ENCODE measurements around the gene P2RX3.

DNA sequence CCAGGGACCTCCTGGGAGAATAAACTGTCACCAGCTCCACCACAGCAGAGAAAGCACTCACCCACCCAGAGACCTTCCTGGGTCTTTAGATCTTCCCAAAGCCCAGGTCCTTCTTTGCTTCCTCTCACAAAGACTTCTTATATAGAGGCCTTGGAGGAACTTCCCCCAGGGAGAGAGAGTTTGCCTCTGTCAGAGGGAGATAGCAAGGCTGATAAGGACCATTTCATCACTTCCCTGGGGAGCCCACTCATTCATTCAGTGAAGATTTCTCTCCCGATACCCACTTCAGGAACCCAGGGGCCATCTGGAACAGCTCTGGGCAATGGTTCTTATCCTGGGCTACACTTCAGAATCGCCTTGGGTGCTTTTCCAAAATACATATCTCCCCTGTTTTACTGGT, 52.4 kb downstream of the P2RX3 start, which contains the start of gene PRG2:
- TF ChIP-seq, protein P1, sequence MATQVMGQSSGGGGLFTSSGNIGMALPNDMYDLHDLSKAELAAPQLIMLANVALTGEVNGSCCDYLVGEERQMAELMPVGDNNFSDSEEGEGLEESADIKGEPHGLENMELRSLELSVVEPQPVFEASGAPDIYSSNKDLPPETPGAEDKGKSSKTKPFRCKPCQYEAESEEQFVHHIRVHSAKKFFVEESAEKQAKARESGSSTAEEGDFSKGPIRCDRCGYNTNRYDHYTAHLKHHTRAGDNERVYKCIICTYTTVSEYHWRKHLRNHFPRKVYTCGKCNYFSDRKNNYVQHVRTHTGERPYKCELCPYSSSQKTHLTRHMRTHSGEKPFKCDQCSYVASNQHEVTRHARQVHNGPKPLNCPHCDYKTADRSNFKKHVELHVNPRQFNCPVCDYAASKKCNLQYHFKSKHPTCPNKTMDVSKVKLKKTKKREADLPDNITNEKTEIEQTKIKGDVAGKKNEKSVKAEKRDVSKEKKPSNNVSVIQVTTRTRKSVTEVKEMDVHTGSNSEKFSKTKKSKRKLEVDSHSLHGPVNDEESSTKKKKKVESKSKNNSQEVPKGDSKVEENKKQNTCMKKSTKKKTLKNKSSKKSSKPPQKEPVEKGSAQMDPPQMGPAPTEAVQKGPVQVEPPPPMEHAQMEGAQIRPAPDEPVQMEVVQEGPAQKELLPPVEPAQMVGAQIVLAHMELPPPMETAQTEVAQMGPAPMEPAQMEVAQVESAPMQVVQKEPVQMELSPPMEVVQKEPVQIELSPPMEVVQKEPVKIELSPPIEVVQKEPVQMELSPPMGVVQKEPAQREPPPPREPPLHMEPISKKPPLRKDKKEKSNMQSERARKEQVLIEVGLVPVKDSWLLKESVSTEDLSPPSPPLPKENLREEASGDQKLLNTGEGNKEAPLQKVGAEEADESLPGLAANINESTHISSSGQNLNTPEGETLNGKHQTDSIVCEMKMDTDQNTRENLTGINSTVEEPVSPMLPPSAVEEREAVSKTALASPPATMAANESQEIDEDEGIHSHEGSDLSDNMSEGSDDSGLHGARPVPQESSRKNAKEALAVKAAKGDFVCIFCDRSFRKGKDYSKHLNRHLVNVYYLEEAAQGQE (IDR thresholded peaks at IDR 0.05; ENCODE audit: insufficient read depth in 1 of 2, low read depth in 2 of 2, low read length in 2 of 2): no peak
- TF ChIP-seq POLR2AphosphoS5 (IDR thresholded peaks at IDR 0.05; ENCODE audit: low read depth, low read length) (no peak), TAF1 (IDR thresholded peaks at IDR 0.05; ENCODE audit: borderline replicate concordance, insufficient read depth, low read length) (no peak), SIN3A (IDR thresholded peaks at IDR 0.05; ENCODE audit: borderline replicate concordance, insufficient read depth, low read length) (no peak)

Measured in PFSK-1 (cell line).